Cardiac septum (tissue), 1 donor: Measurements from ENCODE around the gene BCL2L2. TPM values are rescaled to one million over a fixed set of nuclear protein-coding genes. Genes with fewer than 3 reads are reported as not detected.

ENCODE experiments used
- total RNA-seq: library from RNA; stranded (reverse); fragmentation: NEBNext Ultra II Directional; extraction: Animal tissue kit (Norgen Biotek cat#: 25700); gene quantifications from one replicate; pipeline ENCODE4 v1.2.1, GENCODE V29; 2021
- donor health status: DM: no; HTN: no; CAD: no.

BCL2L2 gene
- total RNA-seq, 1 donor from 2014 or later, result 48.2 TPM

Other genes with a start within 250 kb of the BCL2L2 start
- 2.6 TPM for gene CDH24, start 249.3 kb upstream of the BCL2L2 start, total RNA-seq
- 72.4 TPM for gene ACIN1, start 211.7 kb upstream of the BCL2L2 start, total RNA-seq
- 28.9 TPM for gene C14orf119, start 211.3 kb upstream of the BCL2L2 start, total RNA-seq
- gene CIROP, start 201.8 kb upstream of the BCL2L2 start, total RNA-seq, result not detected
- gene CEBPE, start 187.6 kb upstream of the BCL2L2 start, total RNA-seq, result not detected
- 4.4 TPM for gene SLC7A8, start 123.2 kb upstream of the BCL2L2 start, total RNA-seq
- not detected for gene RNF212B, start 68.9 kb upstream of the BCL2L2 start, total RNA-seq
- 9.0 TPM for gene HOMEZ, start 20.7 kb upstream of the BCL2L2 start, total RNA-seq
- 6.2 TPM for gene PPP1R3E, start 4.0 kb upstream of the BCL2L2 start, total RNA-seq
- gene PABPN1, start 14.6 kb downstream of the BCL2L2 start, total RNA-seq, result 82.9 TPM
- gene SLC22A17, start 46.1 kb downstream of the BCL2L2 start, total RNA-seq, result 10.6 TPM
- 3.7 TPM for gene EFS, start 58.3 kb downstream of the BCL2L2 start, total RNA-seq
- not detected for gene IL25, start 66.0 kb downstream of the BCL2L2 start, total RNA-seq
- not detected for gene CMTM5, start 70.2 kb downstream of the BCL2L2 start, total RNA-seq
- gene MYH6, start 101.4 kb downstream of the BCL2L2 start, total RNA-seq, result 170 TPM
- gene MYH7, start 128.8 kb downstream of the BCL2L2 start, total RNA-seq, result 13,582 TPM
- 16.2 TPM for gene NGDN, start 162.9 kb downstream of the BCL2L2 start, total RNA-seq
- 1.3 TPM for gene ZFHX2, start 244.9 kb downstream of the BCL2L2 start, total RNA-seq
- gene THTPA, start 249.4 kb downstream of the BCL2L2 start, total RNA-seq, result 17.5 TPM